Body of pancreas (tissue), 4 donors: Measurements from ENCODE around the gene DKK3. TPM values are rescaled to one million over a fixed set of nuclear protein-coding genes. Genes with fewer than 3 reads are reported as not detected.
A peak's percentile ranks its signal among the peaks of the same experiment; 100 is the strongest.

Experiments used
- ATAC-seq: fragments of 150-250 bp; one replicate; pipeline ENCODE4 v1.9.1; 2016
- DNase-seq, 4 donors: peaks; one replicate each; pipeline ENCODE4 v3.0.0-alpha.2; 2019
- H3K27ac ChIP-seq, 4 donors: fragments of 200-600 bp; sonication (generic); 1 replicate in 3 of 4; 2 replicates in 1 of 4; pipeline versions ENCODE4 v1.5.1 to v1.6.1; 2016 to 2019; ENCODE audit warnings: mild to moderate bottlenecking in 1 of 4, mixed read lengths in 1 of 4, moderate library complexity in 1 of 4
- H3K27me3 ChIP-seq, 2 donors: fragments of 200-600 bp; sonication (generic); one replicate each; pipeline ENCODE4 v1.6.0; 2016; ENCODE audit warnings: mild to moderate bottlenecking in 1 of 2
- H3K36me3 ChIP-seq, 2 donors: fragments of 200-600 bp; sonication (generic); replicated peaks in 1 of 2; 2 replicates each; pipeline ENCODE4 v1.5.1; 2016; ENCODE audit warnings: low read depth in 2 of 2; ENCODE audit not compliant: insufficient read depth in 1 of 2
- H3K4me1 ChIP-seq: fragments of 200-600 bp; sonication (generic); one replicate; pipeline ENCODE4 v1.6.0; 2016
- H3K4me3 ChIP-seq, 2 donors: fragments of 200-600 bp; sonication (generic); 1 replicate in 1 of 2; 2 replicates in 1 of 2; pipeline ENCODE4 v1.5.1; 2016 to 2019
- H3K9me3 ChIP-seq, 3 donors: fragments of 200-600 bp; sonication (generic); 1 replicate in 2 of 3; 2 replicates in 1 of 3; pipeline ENCODE4 v1.5.1; 2016
- CTCF ChIP-seq, 7 experiments: fragments of 450-650 bp in 4 of 7; fragments of 200-600 bp in 3 of 7; sonication (generic) in 3 of 7; IDR thresholded peaks; one replicate each; pipeline ENCODE4 v1.5.1; 2016 to 2019; ENCODE audit warnings: antibody characterized with exemption in 7 of 7
- POLR2A ChIP-seq, 3 donors: fragments of 450-650 bp; IDR thresholded peaks; one replicate each; pipeline ENCODE4 v1.6.1; 2016; ENCODE audit warnings: antibody characterized with exemption in 3 of 3, mild to moderate bottlenecking in 2 of 3
- WGBS, 2 donors: methylation state at CpG; one replicate each; pipeline ENCODE4 v1.1.5; 2017; 5-methylcytosine and 5-hydroxymethylcytosine counted together
- intact Hi-C: fragments of 100-400 bp; cut with DNase I; formaldehyde crosslinking; loops from one replicate; pipeline ENCODE4 v1.15.1; 2023
- total RNA-seq, 2 donors: library from RNA; depleted of rRNA; stranded (reverse); fragments of >200 nt; gene quantifications; one replicate each; pipeline ENCODE4 v1.1.0, GENCODE V29; 2016

DKK3 gene
- total RNA-seq, 2 donors from 2014 or later, result 14.5 to 25.9 TPM

GRCh38 chr11:11969380-11970215, 38.8 kb downstream of the DKK3 start:
- no peak for DNase-seq
- no peak overlapping the region for H3K27ac ChIP-seq
- WGBS, 2 donors, result 88 to 94% methylated on average over 15 to 19 of the region's 19 CpGs

DNA sequence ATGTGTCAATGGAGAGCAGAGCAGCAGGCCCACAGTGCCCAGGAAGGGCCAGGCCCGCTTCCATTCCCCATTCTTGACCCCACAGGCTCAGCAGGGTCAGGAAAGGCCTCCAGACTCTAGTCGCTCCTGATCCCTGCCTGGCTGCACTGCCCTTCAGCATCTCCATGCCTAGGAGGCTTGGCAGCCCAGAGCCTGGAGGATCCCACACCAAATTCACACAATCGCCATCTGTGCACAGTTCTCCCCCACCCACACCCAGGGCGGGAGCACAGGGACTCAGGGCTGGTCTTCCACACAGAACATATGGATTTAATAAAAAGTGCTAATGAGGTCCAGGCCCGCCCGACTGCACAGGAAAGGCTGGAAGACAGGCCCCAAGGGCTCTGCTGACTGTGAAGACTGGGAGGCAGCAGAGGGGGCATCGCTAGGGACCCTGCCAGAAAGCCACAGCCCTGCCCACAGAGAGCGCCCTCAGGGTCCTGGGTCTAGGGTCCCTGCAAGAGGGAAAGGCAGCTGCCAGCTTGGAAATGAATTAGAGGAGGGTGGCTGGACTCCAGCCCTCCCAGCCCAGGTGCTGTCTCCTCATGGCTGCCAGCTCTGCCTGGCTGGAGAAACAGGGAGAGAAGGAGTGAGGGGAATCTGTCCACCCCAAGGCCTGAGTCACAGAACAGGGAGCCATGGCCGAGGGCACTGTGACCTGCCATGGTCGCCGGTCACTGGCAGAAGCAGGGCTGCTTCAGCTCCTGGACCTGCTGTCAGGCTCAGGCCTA, 39.7 kb downstream of the DKK3 start:
- Histone ChIP-seq H3K9me3 (no peaks in the 10 kb centered on the region), H3K27me3 (no peaks in the 10 kb centered on the region), H3K4me3 (no peak overlapping the region), H3K36me3 (no peaks in the 10 kb centered on the region), H3K4me1 (peaks cover 18% of the 10 kb centered on the region), H3K27ac (no peak overlapping the region)
- WGBS, 2 donors, result 70 to 79% methylated on average over 8 to 11 of the region's 11 CpGs
- ATAC-seq (no peak), DNase-seq (no peak)
- intact Hi-C loops, result no loop called here
- no peak for TF ChIP-seq CTCF (IDR thresholded peaks at IDR 0.05)
- TF ChIP-seq POLR2A (IDR thresholded peaks at IDR 0.05), result no peak

More at GRCh38 chr11:11969380-11970215, 38.8 kb downstream of the DKK3 start:
- no peak for TF ChIP-seq CTCF (IDR thresholded peaks at IDR 0.05)
- no peak for TF ChIP-seq POLR2A (IDR thresholded peaks at IDR 0.05)
- Histone ChIP-seq H3K27me3 (no peaks in the 10 kb centered on the region), H3K4me3 (no peak overlapping the region), H3K4me1 (peaks cover 16% of the 10 kb centered on the region), H3K9me3 (no peaks in the 10 kb centered on the region), H3K36me3 (no peaks in the 10 kb centered on the region)
- intact Hi-C loops, result no loop called here
- ATAC-seq, result no peak

- no peak for TF ChIP-seq POLR2A (IDR thresholded peaks at IDR 0.05)
- TF ChIP-seq CTCF (IDR thresholded peaks at IDR 0.05), result no peak
- DNase-seq, result no peak
- H3K36me3 ChIP-seq, result no peaks in the 10 kb centered on the region
- intact Hi-C loops, result no loop called here
- H3K4me3 ChIP-seq, result no peak overlapping the region
- peaks cover 11% of the 10 kb centered on the region for H3K4me1 ChIP-seq
- no peaks in the 10 kb centered on the region for H3K27me3 ChIP-seq
- no peaks in the 10 kb centered on the region for H3K9me3 ChIP-seq
- 93 to 95% methylated on average over 10 of the region's 11 CpGs for WGBS, 2 donors
- no peak overlapping the region for H3K27ac ChIP-seq
- ATAC-seq, result no peak
Observed at GRCh38 chr11:11967669-11968510, 40.5 kb downstream of the DKK3 start.

DNA sequence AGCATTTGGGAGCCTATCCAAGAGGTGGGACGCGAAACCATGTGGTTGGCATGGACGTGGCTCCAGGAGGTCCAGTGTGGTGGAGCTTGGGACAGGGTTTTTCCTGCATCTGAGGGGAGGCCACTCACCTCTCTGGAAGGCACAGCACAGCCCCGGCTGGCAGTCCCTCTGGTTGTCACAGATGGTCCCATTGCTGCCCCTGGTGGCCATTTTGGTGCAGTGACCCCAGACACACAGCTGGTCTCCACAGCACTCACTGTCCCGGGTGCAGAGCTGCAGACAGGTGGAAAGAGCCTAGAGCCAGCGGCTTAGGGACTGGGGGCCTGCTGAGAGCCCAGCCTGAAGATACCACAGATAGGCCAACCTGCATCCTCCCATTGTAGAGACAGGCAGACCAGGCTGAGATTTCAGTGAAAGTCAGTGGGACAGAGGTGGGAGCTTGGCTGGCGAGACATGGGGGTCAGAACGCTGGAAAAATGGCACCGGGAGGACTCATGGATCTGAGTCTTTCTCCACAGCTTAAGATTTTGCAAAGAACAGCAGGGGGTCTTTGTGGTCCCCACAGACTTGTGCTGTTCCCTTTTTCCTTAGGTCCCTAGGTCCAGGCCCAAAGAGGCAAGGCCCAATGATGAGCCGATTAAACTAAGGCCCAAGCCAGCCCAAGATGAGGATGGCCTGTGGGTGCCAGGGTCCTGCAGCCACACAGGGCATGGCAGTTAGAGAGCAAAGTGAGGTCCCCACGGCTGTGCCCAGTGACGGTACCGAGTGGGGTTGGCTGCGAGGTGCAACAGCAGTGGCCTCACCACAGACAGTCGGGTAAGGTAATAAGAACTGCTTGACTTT, 41.4 kb downstream of the DKK3 start:
- ATAC-seq, result peak; percentile 80
- H3K36me3 ChIP-seq, result no peaks in the 10 kb centered on the region
- intact Hi-C loops, result no loop called here
- H3K27ac ChIP-seq, result no peak overlapping the region
- WGBS, 2 donors, result 74% methylated on average over 13 to 15 of the region's 15 CpGs
- TF ChIP-seq POLR2A (IDR thresholded peaks at IDR 0.05) (no peak), CTCF (IDR thresholded peaks at IDR 0.05) (peak; percentile 51 to 74 (median 64))
- peak; percentile 72 to 84 (median 78) for DNase-seq
- H3K4me3 ChIP-seq, result no peak overlapping the region
- peaks cover 8% of the 10 kb centered on the region for H3K4me1 ChIP-seq
- no peaks in the 10 kb centered on the region for H3K27me3 ChIP-seq
- H3K9me3 ChIP-seq, result no peaks in the 10 kb centered on the region
